NCI-H1436 (cell line): ENCODE data around the gene PTGFRN.

ENCODE experiments used
- DNase-seq: peaks from one replicate; lab custom pipeline; 2025; lab: John Stamatoyannopoulos, UW

The PTGFRN gene

GRCh38 chr1:117033772-117034171, 124.1 kb downstream of the PTGFRN start:
- no peak for DNase-seq

GRCh38 chr1:117034791-117035290, 125.1 kb downstream of the PTGFRN start:
- no peak for DNase-seq

GRCh38 chr1:117036018-117036461, 126.3 kb downstream of the PTGFRN start:
- DNase-seq = no peak

GRCh38 chr1:117037802-117038201, 128.1 kb downstream of the PTGFRN start:
- no peak for DNase-seq

GRCh38 chr1:117038236-117038635, 128.5 kb downstream of the PTGFRN start:
- no peak for DNase-seq
